Stimulated activated CD4-positive, alpha-beta T cell treated with anti-CD3 and anti-CD28 coated beads, Interleukin-15, amount 100 ng/mL, for 24 hours (primary cell): ENCODE results near the gene SDK1.
A peak's percentile ranks its signal among the peaks of the same experiment; 100 is the strongest.
"Not testable (repeated sequence)": the region's sequence is repeated elsewhere in the genome, so short reads cannot be mapped to it uniquely, and the experiment has no call there.

Source experiments
- DNase-seq: peaks from one replicate; pipeline ENCODE4 v3.0.0-alpha.2; 2020

Gene SDK1

GRCh38 chr7:4200546-4201094 is 899.6 kb downstream of the SDK1 start:
- DNase-seq, result no peak

DNA sequence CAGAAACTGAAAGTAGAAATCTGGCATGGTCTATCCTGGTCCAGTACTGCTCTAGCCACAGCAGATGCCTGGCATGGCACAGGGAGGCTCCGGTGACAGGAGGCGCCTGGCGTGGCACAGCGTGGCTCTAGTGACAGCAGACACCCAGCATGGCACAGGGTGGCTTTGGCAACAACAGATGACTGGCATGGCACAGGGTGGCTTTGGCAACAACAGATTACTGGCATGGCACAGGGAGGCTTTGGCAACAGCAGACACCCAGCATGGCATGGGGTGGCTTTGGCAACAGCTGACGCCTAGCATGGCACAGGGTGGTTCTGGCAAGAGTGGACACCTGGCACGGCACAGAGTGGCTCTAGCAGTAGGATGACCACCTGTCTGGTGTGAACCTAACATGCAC is 900.5 kb downstream of the SDK1 start:
- DNase-seq, result no peak

GRCh38 chr7:4202154-4202736 is 901.2 kb downstream of the SDK1 start:
- no peak for DNase-seq

- DNase-seq, result no peak
Observed at GRCh38 chr7:4202954-4203353, 901.9 kb downstream of the SDK1 start.

GRCh38 chr7:4203626-4204512 is 902.8 kb downstream of the SDK1 start:
- no peak for DNase-seq

DNA sequence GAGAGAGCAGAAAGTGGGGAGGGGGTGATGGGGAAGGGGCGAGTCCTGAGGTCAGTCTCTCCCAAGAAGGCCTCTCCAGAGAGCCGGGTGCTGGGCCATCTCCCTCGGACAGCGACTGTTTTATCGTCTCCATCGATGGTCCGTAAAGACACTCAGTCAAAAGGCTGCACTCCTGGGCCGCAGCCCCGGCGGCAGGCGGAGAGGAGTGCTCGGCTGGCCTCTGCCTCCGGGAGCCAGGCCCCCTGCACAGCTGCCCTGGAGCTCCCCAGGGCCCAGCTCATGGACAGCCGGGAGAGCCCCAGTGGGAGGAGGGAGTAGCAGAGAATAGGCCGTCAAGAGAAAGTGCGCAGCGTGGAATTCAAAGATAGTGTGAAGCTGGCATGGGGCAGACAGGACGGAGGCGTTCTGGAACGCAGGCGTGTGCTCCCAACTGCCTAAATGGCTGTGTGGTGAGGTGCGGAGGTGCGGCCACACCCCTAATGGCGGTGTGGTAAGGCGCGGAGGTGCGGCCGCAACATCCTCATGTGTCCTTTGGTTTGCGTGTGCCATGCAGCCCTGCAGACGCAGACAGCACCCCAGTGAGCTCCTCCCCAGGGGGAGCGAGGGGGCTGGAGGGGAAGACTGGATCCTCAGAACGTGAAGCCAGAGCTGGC is 903.6 kb downstream of the SDK1 start:
- peak; percentile 56 for DNase-seq

- no peak for DNase-seq
Observed at GRCh38 chr7:4205828-4206227, 904.8 kb downstream of the SDK1 start.

GRCh38 chr7:4207011-4207410 is 906.0 kb downstream of the SDK1 start:
- no peak for DNase-seq

- DNase-seq, result no peak
Observed at GRCh38 chr7:4208086-4208485, 907.0 kb downstream of the SDK1 start.

DNA sequence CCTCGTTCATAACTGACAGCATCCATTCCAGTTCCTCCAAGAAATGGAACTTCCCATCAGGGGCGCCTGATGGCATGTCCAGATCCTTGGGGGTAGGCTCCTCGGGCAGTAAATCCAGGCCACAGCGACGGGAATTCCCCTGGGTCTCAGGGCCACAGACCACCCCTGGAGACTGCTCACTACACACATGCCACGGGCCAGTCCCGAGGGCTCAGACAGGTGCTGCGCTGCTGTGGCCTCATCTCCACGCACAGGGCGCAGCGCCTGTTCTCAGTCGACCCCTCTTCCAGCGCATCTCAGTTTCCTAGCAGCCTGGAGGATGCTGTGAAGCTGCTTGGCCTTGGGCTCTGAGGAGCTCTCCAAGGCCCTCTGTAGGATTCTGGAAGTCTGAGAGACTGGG is 907.5 kb downstream of the SDK1 start:
- DNase-seq, result no peak

GRCh38 chr7:4209126-4209525 is 908.1 kb downstream of the SDK1 start:
- no peak for DNase-seq

DNA sequence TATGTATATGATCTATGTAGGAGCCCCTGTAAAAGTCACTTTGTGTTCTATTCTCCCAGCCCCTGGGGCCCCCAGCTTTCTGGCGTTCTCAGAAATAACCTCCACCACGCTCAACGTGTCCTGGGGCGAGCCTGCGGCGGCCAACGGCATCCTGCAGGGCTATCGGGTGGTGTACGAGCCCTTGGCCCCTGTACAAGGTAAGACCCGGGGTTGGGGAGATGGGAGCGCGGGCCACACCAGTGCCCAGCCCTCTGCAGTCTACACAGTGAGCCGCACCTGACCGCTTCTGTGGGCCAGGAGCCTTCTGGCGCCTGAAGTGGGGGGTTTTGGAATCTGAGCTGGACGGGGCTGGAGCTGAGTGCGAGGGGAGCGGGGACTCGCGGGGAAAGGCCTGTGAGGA is 908.9 kb downstream of the SDK1 start:
- DNase-seq, result no peak

DNA sequence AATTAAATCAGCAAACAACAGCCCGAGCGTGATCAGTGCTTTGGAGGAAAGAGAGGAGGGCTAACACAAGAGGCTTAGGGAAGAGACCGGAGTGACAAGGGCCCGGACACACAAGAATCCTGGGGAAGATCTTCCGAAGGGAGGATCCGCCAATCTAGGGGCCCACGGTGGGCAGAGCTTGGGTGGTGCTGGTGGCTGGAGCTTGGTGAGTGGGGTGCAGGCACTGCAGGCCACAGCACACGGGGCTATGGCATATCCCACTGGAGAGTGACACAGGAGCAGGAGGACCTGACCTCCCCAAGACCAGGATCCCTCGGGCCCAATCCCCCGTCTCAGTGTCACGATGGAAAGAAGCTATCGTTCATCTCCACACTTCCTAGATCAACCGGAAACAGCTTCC is 909.8 kb downstream of the SDK1 start:
- no peak for DNase-seq

- DNase-seq, result no peak
Observed at GRCh38 chr7:4211261-4211660, 910.2 kb downstream of the SDK1 start.

GRCh38 chr7:4212376-4212775 is 911.3 kb downstream of the SDK1 start:
- no peak for DNase-seq

GRCh38 chr7:4214291-4215155 is 913.5 kb downstream of the SDK1 start:
- no peak for DNase-seq

GRCh38 chr7:4215176-4215720 is 914.2 kb downstream of the SDK1 start:
- no peak for DNase-seq

GRCh38 chr7:4216016-4216415 is 915.0 kb downstream of the SDK1 start:
- DNase-seq, result no peak

DNA sequence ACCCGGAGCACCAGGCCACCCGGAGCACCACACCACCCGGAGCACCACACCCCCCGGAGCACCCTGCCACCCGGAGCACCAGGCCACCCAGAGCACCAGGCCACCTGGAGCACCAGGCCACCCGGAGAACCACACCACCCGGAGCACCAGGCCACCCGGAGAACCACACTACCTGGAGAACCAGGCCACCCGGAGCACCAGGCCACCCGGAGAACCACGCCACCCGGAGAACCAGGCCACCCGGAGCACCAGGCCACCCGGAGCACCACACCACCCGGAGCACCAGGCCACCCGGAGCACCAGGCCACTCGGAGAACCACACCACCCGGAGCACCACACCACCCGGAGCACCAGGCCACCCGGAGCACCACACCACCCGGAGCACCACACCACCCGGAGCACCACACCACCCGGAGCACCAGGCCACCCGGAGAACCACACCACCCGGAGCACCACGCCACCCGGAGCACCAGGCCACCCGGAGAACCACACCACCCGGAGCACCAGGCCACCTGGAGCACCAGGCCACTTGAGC is 916.1 kb downstream of the SDK1 start:
- not testable (repeated sequence) for DNase-seq

DNA sequence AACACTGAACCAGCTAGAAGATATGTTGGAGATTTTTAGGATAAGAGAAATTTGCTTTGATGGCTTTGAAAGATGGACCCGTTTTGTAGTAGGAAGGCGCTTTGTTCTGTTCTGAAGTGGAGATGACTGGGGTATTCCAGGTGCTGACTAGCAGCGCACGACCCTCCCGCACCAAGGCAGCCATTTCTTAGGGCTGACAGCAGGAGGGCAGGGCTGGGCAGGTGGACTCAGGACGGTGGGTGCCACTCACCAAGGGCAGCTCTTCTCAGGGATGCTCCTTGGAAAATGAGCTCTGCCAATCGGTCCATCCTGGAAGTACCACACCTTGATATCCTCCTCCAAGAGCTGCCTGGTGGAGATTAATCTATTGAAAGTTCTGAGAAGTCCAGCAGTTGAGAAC is 917.4 kb downstream of the SDK1 start:
- no peak for DNase-seq

GRCh38 chr7:4220011-4220410 is 919.0 kb downstream of the SDK1 start:
- DNase-seq, result no peak

DNA sequence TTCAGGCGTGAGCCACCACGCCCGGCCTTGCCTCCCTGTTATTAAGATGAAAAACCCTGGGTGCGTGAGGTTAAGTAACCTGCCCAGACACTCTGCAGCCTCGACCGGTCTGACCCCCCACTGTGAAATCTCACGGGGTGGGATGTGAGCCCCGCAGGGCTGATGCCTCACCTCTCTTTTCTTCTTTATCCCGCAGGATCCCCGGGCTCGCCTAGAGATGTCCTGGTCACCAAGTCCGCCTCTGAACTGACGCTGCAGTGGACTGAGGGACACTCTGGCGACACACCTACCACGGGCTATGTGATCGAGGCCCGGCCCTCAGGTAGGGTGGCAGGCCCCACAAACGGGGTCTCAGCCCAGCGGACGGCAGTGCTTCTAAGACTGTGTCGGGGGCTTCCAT is 920.0 kb downstream of the SDK1 start:
- no peak for DNase-seq
